ENCODE data around the gene CACNA1C. TPM values are rescaled to one million over a fixed set of nuclear protein-coding genes. Genes with fewer than 3 reads are reported as not detected.

CACNA1C gene
- total RNA-seq, 1 donor from 2014 or later = 0.51 TPM

DNA sequence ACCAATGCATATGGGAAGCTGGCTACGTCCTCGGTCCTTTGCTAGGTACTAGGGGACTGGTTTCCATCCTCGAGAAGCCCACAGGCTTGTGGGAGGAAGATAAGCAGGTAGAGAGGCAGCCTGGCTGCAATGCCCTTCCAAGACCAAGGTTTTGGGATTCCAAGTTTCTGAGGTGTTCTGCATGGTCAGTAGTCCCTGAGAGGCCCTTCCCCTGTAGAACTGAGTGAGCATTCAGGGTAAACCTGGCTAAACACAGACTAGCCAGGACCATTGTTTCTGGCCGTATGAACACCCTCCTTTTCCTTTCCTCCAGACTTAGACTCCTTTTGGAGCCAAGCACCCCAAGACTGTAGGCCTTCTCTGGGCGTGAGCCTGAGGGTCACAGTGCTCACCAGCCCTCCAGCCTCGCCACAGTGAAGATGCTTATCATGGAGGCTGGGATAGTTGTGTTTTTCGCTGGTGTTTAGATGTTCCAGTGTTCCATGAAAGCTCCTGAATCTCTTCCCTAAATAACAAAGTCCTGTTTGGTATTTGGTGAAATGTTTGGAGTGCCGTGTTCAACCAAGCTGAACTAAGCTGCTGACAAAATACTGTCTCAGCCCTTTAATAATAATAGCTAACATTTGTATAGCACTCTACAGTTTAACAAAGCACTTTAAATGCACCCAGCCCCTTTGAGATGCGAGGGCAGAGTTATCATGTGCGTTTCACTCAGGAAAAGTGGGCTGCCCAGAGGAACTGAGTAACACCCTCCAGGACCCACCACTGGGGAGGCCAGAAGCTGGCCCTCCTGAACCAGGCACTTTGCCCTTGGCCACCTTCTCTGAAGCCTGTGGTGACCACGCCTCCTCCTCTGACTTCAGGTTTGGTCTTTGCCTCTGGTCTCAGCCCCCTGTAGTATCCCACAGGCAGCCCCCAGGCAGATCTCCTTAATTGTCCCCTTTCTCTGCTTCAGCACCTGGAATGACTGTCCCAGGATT lies 284.5 kb downstream of the CACNA1C start:
- DNase-seq (ENCODE audit: low read depth in 2 of 2) = no peak

DNA sequence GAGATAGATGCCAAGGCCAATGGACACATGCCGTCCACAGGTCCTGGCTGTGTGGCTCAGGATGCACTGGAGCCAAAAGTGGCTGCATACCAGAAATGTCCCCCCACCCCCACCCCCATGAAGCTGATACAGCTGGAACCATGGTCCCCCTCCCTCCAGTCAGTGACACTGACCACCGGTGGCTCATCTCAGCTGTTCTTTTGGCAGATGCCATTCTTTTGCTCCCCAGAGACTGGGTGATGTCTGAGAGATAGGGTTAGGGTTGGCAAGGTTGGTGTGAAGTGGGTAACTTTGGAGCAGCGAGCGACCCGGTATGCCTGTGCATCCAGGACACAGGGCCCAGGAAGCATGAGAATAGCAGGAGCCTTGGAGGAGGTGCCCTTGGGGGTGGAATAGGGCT lies 285.6 kb downstream of the CACNA1C start:
- DNase-seq (ENCODE audit: low read depth in 2 of 2) = no peak

DNA sequence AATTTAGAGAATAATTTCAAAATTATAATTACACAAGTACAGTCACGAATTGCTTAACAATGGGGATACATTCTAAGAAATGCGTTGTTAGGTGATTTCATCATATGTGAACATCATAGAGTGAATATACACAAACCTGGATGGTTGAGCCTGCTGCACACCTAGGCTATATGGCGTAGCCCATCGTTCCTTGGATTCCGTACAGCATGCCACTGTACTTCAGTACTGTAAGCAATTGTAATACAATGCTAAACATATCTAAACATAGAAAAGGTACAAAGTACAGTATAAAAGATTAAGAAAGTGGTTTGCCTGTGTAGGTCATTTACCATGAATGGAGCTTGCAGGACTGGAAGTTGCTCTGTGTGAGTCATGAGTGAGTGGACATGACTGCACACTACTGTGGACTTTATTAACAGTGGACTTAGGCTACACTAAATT lies 286.2 kb downstream of the CACNA1C start:
- DNase-seq (ENCODE audit: low read depth in 2 of 2) = peak in 1 of 2 donors; percentile 57

- DNase-seq (ENCODE audit: low read depth in 2 of 2) = no peak
Observed at GRCh38 chr12:2341051-2341751, 288.4 kb downstream of the CACNA1C start.

DNA sequence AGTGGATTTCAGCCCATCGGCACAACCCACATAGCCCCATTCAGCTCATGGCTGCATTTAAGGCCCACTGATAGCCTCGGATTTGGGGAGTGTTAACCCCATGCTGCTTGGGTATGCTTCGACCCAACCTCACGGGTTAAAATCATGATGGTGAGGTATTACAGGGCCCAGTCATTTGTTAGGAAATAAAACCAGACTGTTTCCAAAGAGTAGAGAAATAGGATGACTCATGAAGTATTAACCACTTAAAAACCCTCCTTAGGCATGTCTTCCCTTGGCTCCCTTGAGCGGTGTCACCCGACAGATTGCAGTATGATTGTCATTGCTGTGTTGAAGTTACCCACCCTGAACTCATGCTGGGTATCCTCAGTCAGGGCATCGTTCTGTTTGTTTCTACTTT lies 289.1 kb downstream of the CACNA1C start:
- DNase-seq (ENCODE audit: low read depth in 2 of 2) = no peak

DNA sequence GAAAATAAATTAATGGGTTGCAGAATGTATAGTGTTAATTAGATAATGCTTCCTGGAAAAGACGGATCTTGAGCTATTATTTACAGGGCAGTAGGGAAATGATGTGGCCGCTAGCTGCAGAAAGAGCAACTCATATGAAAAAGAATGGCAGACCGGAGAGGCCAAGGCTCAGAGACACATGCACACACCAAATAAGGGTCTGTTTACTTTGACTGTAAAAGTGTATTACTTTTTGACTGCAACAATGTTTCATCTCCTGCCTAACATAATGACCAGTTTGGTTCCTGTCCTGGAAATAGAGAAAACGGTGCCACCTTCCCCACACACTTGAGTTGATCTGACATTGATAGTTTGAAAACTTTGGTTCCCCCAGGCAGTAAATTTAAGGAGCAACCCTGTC lies 290.9 kb downstream of the CACNA1C start:
- DNase-seq (ENCODE audit: low read depth in 2 of 2) = no peak

DNA sequence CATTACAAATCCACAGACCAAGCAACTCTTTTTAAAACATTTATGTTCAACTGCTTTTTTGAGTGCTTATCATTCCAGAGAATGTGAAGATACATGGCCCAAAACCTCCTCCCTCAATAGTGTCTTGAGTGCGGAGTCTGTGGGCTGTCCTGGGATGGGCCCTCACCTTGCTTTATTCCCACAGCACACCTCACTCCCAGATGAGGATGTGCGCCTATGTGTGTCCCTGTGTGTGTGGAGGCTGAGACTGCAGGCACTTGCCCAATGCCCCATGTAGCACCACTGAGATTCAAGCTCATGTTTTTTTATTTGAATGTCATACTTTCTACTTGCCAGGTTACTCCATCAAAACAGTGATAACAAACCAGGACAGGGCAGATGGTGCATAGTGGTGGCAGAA lies 291.7 kb downstream of the CACNA1C start:
- no peak for DNase-seq (ENCODE audit: low read depth in 2 of 2)

- DNase-seq (ENCODE audit: low read depth in 2 of 2) = no peak
Observed at GRCh38 chr12:2344885-2345284, 292.1 kb downstream of the CACNA1C start.

DNA sequence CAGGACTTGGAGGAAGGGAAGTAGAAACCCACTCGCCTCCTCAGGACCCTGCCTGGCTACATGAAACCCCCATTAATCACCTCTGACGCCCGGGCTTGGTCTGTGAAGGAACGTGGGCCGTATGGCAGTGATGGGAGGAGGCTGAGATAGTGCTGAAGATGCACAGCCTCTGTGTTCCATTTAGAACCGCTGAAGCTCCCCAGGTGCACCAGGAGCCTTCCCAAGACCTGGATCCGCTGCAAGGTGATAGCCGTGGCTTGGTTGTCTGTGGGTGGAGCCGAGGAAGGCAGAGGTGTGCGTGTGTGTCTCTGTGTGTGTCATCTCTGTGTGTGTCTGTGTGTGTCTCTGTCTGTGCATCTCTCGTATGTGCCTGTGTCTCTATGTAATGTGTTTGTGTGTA lies 293.1 kb downstream of the CACNA1C start:
- DNase-seq (ENCODE audit: low read depth in 2 of 2) = no peak

DNA sequence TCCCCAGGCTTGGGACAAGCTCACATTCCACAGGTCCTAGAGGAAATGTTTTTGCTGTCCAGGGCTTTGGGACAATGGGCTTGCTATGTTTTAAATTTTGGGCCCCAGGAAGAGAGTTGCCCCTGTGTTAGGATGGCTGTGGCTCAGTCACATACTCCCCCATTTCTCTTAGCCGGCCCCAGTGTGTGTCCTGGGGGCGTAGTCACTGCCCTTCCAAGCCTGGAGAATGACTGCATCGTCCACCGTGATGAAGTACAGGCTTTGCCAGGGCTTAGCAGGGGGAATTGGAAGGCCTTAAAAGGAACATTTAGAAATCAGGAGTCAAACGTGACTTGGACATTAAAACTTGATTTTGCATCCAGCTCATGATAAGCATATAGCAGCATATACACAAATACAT lies 293.6 kb downstream of the CACNA1C start:
- DNase-seq (ENCODE audit: low read depth in 2 of 2) = no peak

- DNase-seq (ENCODE audit: low read depth in 2 of 2) = no peak
Observed at GRCh38 chr12:2347137-2347843, 294.5 kb downstream of the CACNA1C start.

DNA sequence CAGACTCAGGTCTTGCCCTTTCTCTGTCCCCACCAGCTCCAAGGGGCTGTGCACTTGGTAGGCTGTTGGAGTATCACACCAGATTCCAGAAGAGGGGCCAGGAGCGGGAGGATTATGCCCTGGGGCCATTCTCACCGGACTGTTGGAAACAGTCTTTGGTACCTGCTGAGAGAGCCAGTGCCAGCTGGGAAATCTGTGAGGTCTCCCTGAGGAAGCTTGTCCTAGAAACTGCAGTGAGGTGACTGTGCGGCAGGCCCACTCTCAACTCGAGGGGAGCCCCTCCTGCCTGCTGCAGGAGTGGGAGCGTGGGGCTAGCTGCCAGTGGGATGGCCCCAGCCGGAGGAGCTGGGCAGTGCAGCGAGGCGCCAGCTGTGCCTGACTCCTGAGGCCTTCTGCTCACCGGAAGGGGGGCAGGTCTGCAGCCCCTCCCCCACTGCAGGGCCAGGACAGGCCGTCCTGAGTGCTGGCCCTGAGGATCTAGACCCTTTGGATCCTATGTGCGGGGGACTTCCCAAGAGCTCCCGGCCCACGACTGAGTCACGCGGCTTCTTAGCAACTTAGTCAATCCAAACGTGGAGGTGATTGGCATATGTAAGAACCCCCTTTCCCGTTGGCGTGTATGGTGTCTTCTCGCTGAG lies 295.2 kb downstream of the CACNA1C start:
- no peak for DNase-seq (ENCODE audit: low read depth in 2 of 2)

DNA sequence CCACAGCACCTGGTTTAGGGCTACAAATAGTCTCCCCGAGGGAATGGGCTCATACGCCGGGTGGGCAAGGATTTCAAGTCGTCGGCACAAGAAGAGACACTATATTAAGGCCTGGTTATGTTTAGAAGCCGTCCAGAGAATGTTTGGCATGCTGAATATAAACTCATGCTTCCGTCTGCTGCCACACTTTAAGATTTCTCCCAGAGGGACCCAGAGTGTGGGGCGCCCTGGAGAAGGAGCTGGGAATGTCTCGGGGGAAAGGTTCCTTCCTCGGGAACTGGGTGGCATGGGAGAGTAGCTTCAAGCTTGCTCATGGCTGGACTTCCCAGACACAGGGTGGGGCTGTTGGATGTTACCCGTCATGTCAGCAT lies 295.7 kb downstream of the CACNA1C start:
- no peak for DNase-seq (ENCODE audit: low read depth in 2 of 2)

GRCh38 chr12:2351161-2351560 lies 298.4 kb downstream of the CACNA1C start:
- DNase-seq (ENCODE audit: low read depth in 2 of 2) = no peak

DNA sequence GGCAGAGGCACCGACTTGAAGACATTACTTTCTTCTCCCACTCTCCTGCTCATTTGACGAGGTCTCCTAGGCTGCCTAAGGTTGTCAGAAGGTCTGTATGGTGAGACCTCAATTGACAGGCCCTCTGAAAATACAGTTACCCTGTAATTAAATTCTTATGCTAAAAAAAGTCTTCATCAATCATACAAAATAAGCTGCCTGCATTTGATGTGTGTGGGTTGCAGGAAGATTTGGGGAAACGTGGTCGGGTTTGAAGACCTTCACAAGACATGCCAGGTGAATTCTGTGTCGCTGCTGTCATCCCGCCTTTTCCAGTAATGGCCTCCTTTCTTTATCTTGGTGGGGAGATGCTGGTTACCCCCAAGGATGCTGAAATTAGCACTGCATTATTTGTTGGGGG lies 299.4 kb downstream of the CACNA1C start:
- no peak for DNase-seq (ENCODE audit: low read depth in 2 of 2)

- DNase-seq (ENCODE audit: low read depth in 2 of 2) = no peak
Observed at GRCh38 chr12:2353281-2353680, 300.5 kb downstream of the CACNA1C start.

DNA sequence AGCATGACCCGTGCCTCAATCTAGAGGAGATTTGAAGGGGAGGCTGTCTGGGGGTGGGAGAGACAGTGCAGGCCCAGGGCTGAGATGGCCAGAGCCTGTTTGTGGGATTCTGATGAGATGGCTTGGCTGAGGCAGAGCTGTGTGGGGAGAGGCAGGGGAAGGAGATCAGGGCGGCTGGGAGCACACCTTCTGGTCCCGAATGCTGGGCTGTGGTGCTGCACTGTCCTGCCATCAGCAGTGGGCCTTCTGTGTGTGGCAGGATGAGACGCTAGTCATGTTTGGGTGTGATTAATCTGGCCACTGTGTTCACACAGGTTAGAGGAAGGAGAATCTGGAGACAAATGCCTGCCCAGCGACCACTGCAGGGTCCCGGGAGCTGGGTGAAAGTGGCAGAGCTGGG lies 300.9 kb downstream of the CACNA1C start:
- no peak for DNase-seq (ENCODE audit: low read depth in 2 of 2)

DNA sequence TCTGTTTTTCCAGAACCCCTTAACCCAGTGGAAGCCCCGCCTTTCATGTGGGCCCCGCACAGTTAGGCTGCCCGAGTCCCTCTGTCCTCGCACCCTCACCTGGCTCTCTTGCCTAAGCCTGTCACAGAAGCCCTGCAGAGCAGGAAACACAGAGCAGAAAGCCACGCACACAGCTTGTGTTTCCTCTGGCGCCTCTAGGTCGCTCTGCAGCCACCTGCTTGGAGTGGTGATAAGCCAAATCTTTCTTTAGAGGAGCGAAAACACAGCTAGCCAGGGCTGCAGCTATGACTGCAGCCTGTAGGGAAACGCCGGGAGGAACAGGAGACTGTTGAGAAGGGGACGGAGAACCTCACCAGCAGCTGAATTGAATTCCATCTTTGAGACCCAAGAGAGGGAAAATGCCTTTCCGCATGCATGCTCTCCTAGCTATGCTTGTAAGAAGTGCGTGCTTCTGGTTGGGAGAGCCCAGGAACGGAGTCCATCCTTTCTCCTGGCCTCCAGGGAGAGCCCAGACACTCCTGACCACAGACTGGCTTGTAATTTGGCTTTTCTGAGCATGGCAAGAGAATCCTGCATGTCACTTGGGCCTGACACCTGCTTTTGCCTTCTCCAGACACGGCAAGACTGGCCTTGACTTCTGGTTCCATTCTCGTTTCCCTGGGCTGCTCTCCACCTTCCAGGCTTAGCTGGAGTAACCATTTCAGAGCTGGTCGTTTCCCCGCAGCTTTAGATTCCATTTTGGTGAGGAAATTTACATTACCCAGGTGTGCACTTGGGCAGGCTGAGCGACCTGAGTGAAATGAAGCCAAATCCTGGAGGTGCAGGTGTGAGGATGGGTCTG lies 301.6 kb downstream of the CACNA1C start:
- no peak for DNase-seq (ENCODE audit: low read depth in 2 of 2)

GRCh38 chr12:2355198-2355597 lies 302.4 kb downstream of the CACNA1C start:
- no peak for DNase-seq (ENCODE audit: low read depth in 2 of 2)

DNA sequence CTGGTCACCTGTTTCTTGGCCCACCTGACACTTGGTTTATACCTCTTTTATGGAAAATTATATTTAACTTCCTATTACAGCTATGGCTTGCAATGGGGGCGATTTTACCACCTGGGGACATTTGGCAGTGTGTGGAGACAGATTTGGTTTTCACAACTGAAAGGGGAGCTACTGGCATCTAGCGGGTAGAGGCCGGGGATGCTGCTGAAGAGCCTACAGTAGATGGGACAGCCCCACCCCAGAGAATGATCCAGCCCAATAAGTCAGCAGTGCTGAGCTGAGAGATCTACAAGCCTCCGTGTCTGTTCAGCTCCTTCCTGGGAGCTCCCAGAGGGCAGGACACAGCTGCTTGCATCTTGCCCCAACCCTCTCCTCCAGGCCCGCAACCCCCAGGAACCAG lies 302.8 kb downstream of the CACNA1C start:
- DNase-seq (ENCODE audit: low read depth in 2 of 2) = no peak
